G401.6 (cell line): ENCODE data around the gene SHMT1.

ENCODE experiments used
- FAIRE-seq: peaks from 2 replicates; lab custom pipeline; 2012; peaks lifted over from hg19 to GRCh38; lab: Jason Lieb, UNC

The SHMT1 gene

DNA sequence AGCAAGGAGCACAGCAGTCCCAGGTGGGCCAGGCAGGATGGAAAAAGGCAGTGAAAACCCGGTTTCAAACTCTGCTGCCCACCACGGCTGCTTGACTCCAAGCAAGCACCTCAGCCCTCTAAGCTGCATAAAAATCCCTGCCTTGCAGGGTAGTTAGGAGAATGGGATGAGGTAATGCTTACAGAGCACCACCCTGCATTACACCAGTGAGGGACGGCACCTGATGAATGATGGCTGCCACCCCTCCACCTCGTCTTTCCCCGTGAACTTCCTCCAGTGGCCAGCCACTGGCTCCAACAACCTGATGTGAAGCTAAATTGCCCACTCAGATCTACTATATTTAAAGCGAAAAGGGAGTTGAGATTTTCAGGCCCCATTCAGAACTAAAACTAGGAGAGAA, 81.6 kb downstream of the SHMT1 start:
- FAIRE-seq = no peak

DNA sequence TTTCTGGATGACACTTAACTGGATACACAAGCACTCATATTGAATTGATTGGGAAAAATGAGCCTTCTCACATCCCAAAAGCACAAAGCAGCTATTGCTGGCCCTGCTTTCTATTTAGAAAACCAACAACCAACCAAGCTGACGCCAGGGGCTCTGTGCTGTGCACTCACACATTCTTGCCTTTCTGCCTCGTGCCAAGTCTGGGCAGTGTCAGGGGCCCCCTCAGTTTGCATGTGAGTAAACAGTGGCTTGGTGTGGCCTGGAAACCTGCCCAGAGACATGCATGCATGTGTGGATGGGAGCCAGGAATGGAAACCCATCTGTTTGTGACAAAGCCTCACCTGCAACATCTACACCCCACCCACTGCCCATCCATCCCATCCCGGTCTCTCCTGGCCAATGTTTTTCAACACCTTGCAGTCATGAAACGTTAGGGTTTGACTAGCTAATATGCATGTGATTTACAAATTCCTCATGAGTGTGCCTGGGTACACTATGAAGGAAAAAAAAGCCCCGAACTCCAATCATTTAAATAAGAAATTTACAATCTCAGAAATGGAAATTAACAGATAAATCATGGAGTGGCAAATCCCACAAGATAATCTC, 82.5 kb downstream of the SHMT1 start:
- no peak for FAIRE-seq

DNA sequence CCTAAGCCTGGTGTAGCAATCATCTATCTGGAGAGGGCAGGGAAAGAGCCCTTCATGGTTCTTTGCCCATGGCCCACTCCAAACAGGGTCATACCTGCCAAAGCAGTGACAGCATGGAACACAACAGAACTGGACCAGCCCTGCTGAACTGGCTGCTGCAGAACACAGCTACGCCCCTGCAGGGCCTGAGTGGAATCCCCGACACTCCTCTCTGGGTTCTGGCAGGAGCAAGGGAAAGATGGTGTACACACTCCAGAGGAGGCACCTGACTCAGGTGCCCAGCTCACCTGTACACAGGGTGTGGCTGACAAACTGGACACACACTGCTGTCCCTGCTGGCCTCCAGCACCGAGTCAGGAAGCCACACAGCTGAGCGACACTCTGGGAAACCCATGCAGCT, 83.1 kb downstream of the SHMT1 start:
- FAIRE-seq = no peak

DNA sequence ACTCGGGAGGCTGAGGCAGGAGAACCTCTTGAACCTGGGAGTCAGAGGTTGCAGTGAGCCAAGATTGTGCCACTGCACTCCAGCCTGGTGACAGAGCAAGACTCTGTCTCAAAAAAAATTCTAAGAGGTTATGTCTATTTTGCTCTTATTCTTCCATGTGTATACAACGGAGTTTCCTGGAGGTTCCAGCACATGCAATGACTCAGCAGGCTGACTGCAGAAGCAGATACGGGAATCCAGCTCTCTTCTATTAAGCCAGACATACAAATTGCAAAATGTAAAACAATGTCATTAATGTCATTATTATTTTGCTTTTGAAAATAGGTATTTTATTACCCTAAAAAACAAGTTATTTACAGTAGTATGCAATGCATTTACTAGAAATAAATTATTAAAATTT, 84.5 kb downstream of the SHMT1 start:
- FAIRE-seq = no peak
